AG04450 (cell line): ENCODE measurements around the gene TP53I11. TPM values are rescaled to one million over a fixed set of nuclear protein-coding genes. Genes with fewer than 3 reads are reported as not detected.

Experiments used
- CTCF ChIA-PET: fragments of 300-600, 350-600 bp; formaldehyde crosslinking; extraction: SDS; loops from one replicate; lab custom pipeline; 2022; ENCODE audit warnings: antibody characterized with exemption, inconsistent platforms; lab: Charles Lee
- POLR2A ChIA-PET: fragments of 350-600 bp; formaldehyde crosslinking; extraction: SDS; loops from one replicate; lab custom pipeline; 2021; ENCODE audit warnings: antibody characterized with exemption, inconsistent platforms; lab: Yijun Ruan, JAX
- DNase-seq: peaks from one replicate; pipeline ENCODE4 v3.0.0-alpha.2; 2011; ENCODE audit warnings: low read depth, low spot score
- H3K27ac ChIP-seq: one replicate; pipeline ENCODE4 v1.5.1; 2012; ENCODE audit warnings: low read depth, low read length, control low read depth
- H3K27me3 ChIP-seq: one replicate; pipeline ENCODE4 v1.6.0; 2012; ENCODE audit warnings: low read length; ENCODE audit not compliant: control insufficient read depth, insufficient read depth
- H3K4me3 ChIP-seq: 2 replicates; pipeline ENCODE4 v1.5.1; 2011; ENCODE audit warnings: mild to moderate bottlenecking, low read depth, low read length, control low read depth
- H3K9me3 ChIP-seq: 2 replicates; pipeline ENCODE4 v1.5.1; 2012; ENCODE audit warnings: low read length; ENCODE audit not compliant: control insufficient read depth, insufficient read depth
- CTCF ChIP-seq: IDR thresholded peaks from 2 replicates; pipeline ENCODE4 v1.5.1; 2011; ENCODE audit warnings: low read depth, low read length, control low read depth, inconsistent platforms
- polyA plus RNA-seq: library from polyadenylated mRNA; depleted of rRNA; stranded (reverse); fragments of >200 nt; gene quantifications from 2 replicates; pipeline ENCODE4 v1.2.3, GENCODE V29; 2011; rRNA removed

TP53I11 gene
- polyA plus RNA-seq, 1 experiment = 6.3 TPM

DNA sequence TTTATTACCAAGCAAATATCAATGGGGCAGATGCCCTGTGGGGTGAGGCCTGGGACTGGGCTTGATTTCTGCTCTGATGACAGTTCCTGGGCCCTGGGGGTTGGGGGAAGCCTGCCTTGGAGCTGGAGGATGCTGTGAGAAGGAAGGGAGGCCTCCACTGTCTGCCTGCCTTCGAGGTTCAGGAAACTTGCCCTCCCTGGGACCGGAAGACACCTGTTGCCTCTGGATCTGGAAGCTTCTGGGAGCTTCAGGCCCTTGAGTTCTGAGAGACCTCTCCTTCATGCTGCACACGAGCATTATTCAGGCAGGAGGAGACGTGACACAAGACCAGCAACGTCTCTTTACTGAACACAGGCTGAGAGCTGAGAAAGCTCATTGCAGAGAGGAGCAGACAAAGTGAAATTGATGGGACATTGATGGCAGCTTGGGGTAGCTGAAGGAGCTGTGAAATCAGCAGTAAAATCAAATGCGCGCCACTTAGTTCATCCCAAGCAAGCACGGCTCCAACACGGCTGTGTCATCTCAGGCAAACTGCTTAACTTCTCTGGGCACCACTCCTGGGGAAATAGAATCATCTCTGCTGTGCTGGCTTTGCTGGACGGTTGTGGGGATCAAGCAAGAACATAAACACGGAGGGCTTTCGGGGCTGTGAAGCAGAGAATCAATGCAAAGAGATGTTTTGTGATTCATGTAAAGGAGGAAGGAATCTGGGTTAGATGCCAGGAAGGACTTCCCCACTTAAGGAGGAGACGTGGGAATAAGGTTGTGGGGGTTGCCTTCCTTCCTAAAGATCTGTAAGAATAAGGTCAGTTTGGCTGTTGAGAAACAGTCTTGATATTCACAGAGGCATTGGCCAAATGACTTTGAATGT, 64.5 kb downstream of the TP53I11 start:
- no peak overlapping the region for H3K27ac ChIP-seq
- peaks cover 21% of the 10 kb centered on the region for H3K27me3 ChIP-seq
- H3K9me3 ChIP-seq = no peaks in the 10 kb centered on the region
- CTCF ChIA-PET = interaction anchor here (0.8 to 1.5 kb wide), 6 partner anchors 9 to 269 kb away, joined by 3 to 6 read pairs (median 4); no protein-coding TSS in a partner anchor
- no peak overlapping the region for H3K4me3 ChIP-seq
- no peak for DNase-seq
- TF ChIP-seq CTCF = no peak
- POLR2A ChIA-PET = interaction anchor here (1.0 kb wide), 1 partner anchor 24 kb away, joined by 3 read pairs; no protein-coding TSS in a partner anchor

GRCh38 chr11:44885065-44885810, 65.4 kb downstream of the TP53I11 start:
- Histone ChIP-seq H3K4me3 (no peak overlapping the region), H3K27me3 (peaks cover 27% of the 10 kb centered on the region), H3K27ac (no peak overlapping the region), H3K9me3 (no peaks in the 10 kb centered on the region)
- POLR2A ChIA-PET = no interaction called here
- CTCF ChIA-PET = interaction anchor here (1.2 to 1.5 kb wide), 2 partner anchors 9 kb away, joined by 3 to 6 read pairs; no protein-coding TSS in a partner anchor
- no peak for DNase-seq
- TF ChIP-seq CTCF = no peak

- DNase-seq = no peak
- ChIA-PET POLR2A (no interaction called here), CTCF (interaction anchor here (1.3 kb wide), 1 partner anchor 27 kb away, joined by 5 read pairs; no protein-coding TSS in a partner anchor)
- no peak for TF ChIP-seq CTCF
- Histone ChIP-seq H3K27me3 (peaks cover 30% of the 10 kb centered on the region), H3K9me3 (no peaks in the 10 kb centered on the region), H3K4me3 (no peak overlapping the region), H3K27ac (no peak overlapping the region)
Measured at GRCh38 chr11:44884056-44884455, 66.6 kb downstream of the TP53I11 start.

GRCh38 chr11:44883277-44883676, 67.4 kb downstream of the TP53I11 start:
- Histone ChIP-seq H3K4me3 (no peak overlapping the region), H3K27me3 (peaks cover 31% of the 10 kb centered on the region), H3K27ac (no peak overlapping the region), H3K9me3 (no peaks in the 10 kb centered on the region)
- no peak for DNase-seq
- POLR2A ChIA-PET = no interaction called here
- no peak for TF ChIP-seq CTCF
- CTCF ChIA-PET = interaction anchor here (0.6 to 1.3 kb wide), 2 partner anchors 28 to 107 kb away, joined by 3 to 5 read pairs; no protein-coding TSS in a partner anchor

Other genes with a start within 250 kb of the TP53I11 start
- gene TSPAN18, start 223.9 kb downstream of the TP53I11 start, polyA plus RNA-seq = 0.98 and 1.2 TPM in 2 replicates
- gene PRDM11, start 195.8 kb upstream of the TP53I11 start, polyA plus RNA-seq = 2.6 and 3.2 TPM in 2 replicates